ENCODE data around the gene SSBP2. TPM values are rescaled to one million over a fixed set of nuclear protein-coding genes. Genes with fewer than 3 reads are reported as not detected.
"Not testable (repeated sequence)": the region's sequence is repeated elsewhere in the genome, so short reads cannot be mapped to it uniquely, and the experiment has no call there.

SSBP2 gene
- total RNA-seq, 1 donor from 2014 or later = 149 TPM

- H3K36me3 Mint-ChIP-seq (ENCODE audit: low read depth, unreplicated experiment) = peaks cover 15% of the 10 kb centered on the region
- no peak overlapping the region for H3K4me3 Mint-ChIP-seq (ENCODE audit: unreplicated experiment)
- no peak overlapping the region for H3K27ac Mint-ChIP-seq (ENCODE audit: unreplicated experiment)
- H3K4me1 Mint-ChIP-seq (ENCODE audit: unreplicated experiment) = peaks cover 11% of the 10 kb centered on the region
- no peaks in the 10 kb centered on the region for H3K9me3 Mint-ChIP-seq (ENCODE audit: unreplicated experiment)
- TF ChIP-seq, protein P1, sequence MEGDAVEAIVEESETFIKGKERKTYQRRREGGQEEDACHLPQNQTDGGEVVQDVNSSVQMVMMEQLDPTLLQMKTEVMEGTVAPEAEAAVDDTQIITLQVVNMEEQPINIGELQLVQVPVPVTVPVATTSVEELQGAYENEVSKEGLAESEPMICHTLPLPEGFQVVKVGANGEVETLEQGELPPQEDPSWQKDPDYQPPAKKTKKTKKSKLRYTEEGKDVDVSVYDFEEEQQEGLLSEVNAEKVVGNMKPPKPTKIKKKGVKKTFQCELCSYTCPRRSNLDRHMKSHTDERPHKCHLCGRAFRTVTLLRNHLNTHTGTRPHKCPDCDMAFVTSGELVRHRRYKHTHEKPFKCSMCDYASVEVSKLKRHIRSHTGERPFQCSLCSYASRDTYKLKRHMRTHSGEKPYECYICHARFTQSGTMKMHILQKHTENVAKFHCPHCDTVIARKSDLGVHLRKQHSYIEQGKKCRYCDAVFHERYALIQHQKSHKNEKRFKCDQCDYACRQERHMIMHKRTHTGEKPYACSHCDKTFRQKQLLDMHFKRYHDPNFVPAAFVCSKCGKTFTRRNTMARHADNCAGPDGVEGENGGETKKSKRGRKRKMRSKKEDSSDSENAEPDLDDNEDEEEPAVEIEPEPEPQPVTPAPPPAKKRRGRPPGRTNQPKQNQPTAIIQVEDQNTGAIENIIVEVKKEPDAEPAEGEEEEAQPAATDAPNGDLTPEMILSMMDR (IDR thresholded peaks at IDR 0.05; ENCODE audit: unreplicated experiment) = no peak
- DNase-seq (ENCODE audit: low spot score) = no peak
- peaks cover 2% of the 10 kb centered on the region for H3K27me3 Mint-ChIP-seq (ENCODE audit: unreplicated experiment)
Measured at GRCh38 chr5:81679885-81680284, 71.0 kb downstream of the SSBP2 start.

GRCh38 chr5:81675420-81675819 lies 75.5 kb downstream of the SSBP2 start:
- Mint-ChIP-seq H3K9me3 (ENCODE audit: unreplicated experiment) (no peaks in the 10 kb centered on the region), H3K4me3 (ENCODE audit: unreplicated experiment) (no peak overlapping the region), H3K4me1 (ENCODE audit: unreplicated experiment) (peaks cover 11% of the 10 kb centered on the region), H3K27me3 (ENCODE audit: unreplicated experiment) (no peaks in the 10 kb centered on the region), H3K36me3 (ENCODE audit: low read depth, unreplicated experiment) (no peaks in the 10 kb centered on the region), H3K27ac (ENCODE audit: unreplicated experiment) (no peak overlapping the region)
- TF ChIP-seq, protein P1 (IDR thresholded peaks at IDR 0.05; ENCODE audit: unreplicated experiment) = no peak
- DNase-seq (ENCODE audit: low spot score) = no peak

DNA sequence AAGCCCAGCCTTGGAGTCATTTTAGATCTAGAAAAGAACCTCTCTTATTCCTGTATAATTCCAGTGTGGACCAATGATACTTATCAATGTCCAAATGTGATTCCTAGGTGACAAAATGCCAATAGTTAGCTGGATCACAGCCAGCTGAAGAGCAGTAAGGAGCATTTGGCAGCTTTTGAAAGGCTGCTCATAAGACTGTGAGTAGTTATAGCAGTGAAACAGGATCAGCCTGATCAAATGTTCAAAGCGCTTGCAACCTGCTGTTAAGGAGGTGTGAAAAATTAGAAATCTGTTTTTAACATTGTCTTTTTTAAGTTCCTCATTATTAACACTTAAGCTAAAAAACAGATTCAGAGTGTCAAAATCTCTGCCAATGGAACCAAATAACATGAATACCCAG lies 85.1 kb downstream of the SSBP2 start:
- H3K4me1 Mint-ChIP-seq (ENCODE audit: unreplicated experiment) = peaks cover 25% of the 10 kb centered on the region
- no peaks in the 10 kb centered on the region for H3K9me3 Mint-ChIP-seq (ENCODE audit: unreplicated experiment)
- DNase-seq (ENCODE audit: low spot score) = no peak
- H3K27me3 Mint-ChIP-seq (ENCODE audit: unreplicated experiment) = no peaks in the 10 kb centered on the region
- TF ChIP-seq, protein P1 (IDR thresholded peaks at IDR 0.05; ENCODE audit: unreplicated experiment) = no peak
- no peak overlapping the region for H3K27ac Mint-ChIP-seq (ENCODE audit: unreplicated experiment)
- no peak overlapping the region for H3K4me3 Mint-ChIP-seq (ENCODE audit: unreplicated experiment)
- H3K36me3 Mint-ChIP-seq (ENCODE audit: low read depth, unreplicated experiment) = peaks cover 10% of the 10 kb centered on the region

- H3K4me1 Mint-ChIP-seq (ENCODE audit: unreplicated experiment) = peaks cover 16% of the 10 kb centered on the region
- not testable (repeated sequence) for H3K27ac Mint-ChIP-seq (ENCODE audit: unreplicated experiment); H3K4me3 Mint-ChIP-seq (ENCODE audit: unreplicated experiment); H3K27me3 Mint-ChIP-seq (ENCODE audit: unreplicated experiment); DNase-seq (ENCODE audit: low spot score); H3K9me3 Mint-ChIP-seq (ENCODE audit: unreplicated experiment)
- peaks cover 12% of the 10 kb centered on the region for H3K36me3 Mint-ChIP-seq (ENCODE audit: low read depth, unreplicated experiment)
Measured at GRCh38 chr5:81660624-81661023, 90.3 kb downstream of the SSBP2 start.

DNA sequence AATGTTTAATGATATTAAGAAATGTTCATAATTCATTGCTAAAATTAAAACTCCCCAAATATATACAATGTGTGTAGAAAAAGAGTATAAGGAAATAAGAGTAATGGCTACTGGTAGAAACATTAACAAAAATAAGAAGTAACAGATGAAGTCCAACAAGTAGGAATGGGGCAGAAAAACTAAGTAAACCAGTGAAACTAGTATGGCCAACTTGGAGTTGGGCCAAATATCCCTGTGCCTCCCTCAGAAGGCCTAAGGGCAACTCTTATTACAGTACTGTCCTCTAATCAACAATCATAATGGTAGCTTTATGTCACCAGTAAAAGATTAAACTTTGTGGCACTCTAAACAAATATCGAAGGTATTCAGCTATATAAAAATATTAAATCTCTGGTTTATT lies 93.5 kb downstream of the SSBP2 start:
- H3K27me3 Mint-ChIP-seq (ENCODE audit: unreplicated experiment) = no peaks in the 10 kb centered on the region
- no peak for DNase-seq (ENCODE audit: low spot score)
- peaks cover 25% of the 10 kb centered on the region for H3K36me3 Mint-ChIP-seq (ENCODE audit: low read depth, unreplicated experiment)
- H3K4me1 Mint-ChIP-seq (ENCODE audit: unreplicated experiment) = peaks cover 28% of the 10 kb centered on the region
- no peak overlapping the region for H3K27ac Mint-ChIP-seq (ENCODE audit: unreplicated experiment)
- TF ChIP-seq, protein P1 (IDR thresholded peaks at IDR 0.05; ENCODE audit: unreplicated experiment) = no peak
- no peak overlapping the region for H3K4me3 Mint-ChIP-seq (ENCODE audit: unreplicated experiment)
- no peaks in the 10 kb centered on the region for H3K9me3 Mint-ChIP-seq (ENCODE audit: unreplicated experiment)

DNA sequence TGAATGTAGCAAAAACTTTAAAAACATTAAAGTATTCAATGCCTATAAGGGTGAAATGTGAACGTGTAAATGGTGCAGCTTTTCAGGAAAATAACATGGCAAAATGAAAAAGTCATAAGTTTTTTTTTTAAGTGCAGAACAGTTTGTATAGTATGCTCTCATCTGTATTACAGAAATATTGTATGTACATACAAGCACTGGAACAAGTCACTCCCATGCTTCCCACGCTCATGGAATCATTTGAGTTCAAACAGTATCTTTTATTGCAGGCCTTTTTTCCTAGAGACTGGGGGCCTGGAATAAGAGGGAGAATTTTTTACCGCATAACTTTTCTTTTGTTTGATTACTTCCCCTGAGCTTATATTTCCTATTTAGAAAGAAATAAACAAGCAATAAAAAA lies 94.1 kb downstream of the SSBP2 start:
- Mint-ChIP-seq H3K27me3 (ENCODE audit: unreplicated experiment) (no peaks in the 10 kb centered on the region), H3K9me3 (ENCODE audit: unreplicated experiment) (no peaks in the 10 kb centered on the region), H3K4me1 (ENCODE audit: unreplicated experiment) (peaks cover 34% of the 10 kb centered on the region), H3K4me3 (ENCODE audit: unreplicated experiment) (no peak overlapping the region), H3K27ac (ENCODE audit: unreplicated experiment) (no peak overlapping the region), H3K36me3 (ENCODE audit: low read depth, unreplicated experiment) (peaks cover 25% of the 10 kb centered on the region)
- TF ChIP-seq, protein P1 (IDR thresholded peaks at IDR 0.05; ENCODE audit: unreplicated experiment) = no peak
- DNase-seq (ENCODE audit: low spot score) = no peak

Measured in endothelial cell (in vitro differentiated cells).